HG03108 (cell line): ENCODE results near the gene ADAMTS2.
"Not testable (repeated sequence)": the region's sequence is repeated elsewhere in the genome, so short reads cannot be mapped to it uniquely, and the experiment has no call there.

Source experiments
- ATAC-seq: cut with Tn5 transposase; IDR thresholded peaks from one replicate; pipeline ENCODE4 v1.9.1; 2021; ENCODE audit warnings: moderate library complexity; ENCODE audit not compliant: unreplicated experiment

Gene ADAMTS2

DNA sequence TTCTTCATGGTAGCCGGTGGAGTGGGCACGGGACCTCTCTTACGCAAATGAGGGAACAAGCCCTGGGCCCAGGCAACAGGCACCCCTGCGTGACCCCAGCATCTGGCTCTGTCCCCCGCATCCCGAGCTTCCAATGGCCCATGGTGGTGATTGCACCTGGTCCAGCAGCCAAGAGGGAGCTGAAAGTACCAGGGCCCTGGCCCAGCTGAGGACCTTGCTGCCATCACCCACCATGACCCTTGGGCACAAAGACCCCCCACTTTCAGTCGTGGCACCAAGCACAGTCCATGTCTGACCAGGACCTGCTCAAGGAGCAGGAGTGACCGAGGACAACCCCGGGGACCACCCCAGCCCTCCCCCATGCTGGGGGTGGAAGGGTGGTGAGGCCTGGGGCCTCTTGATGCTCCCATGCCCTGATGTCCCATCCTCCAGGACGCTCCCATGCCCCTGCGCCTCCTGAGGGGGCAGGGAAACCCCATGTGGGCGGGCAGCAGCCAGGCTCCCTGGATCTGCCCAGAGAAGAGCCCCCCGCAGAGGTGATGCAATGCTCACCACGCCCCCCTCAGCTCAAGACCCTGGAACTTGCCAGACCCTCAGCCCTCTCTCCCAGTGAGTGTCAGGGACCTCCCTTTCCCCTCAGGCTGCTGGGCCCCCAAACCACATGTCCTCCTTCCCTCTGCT, 123.9 kb downstream of the ADAMTS2 start:
- ATAC-seq = no peak

DNA sequence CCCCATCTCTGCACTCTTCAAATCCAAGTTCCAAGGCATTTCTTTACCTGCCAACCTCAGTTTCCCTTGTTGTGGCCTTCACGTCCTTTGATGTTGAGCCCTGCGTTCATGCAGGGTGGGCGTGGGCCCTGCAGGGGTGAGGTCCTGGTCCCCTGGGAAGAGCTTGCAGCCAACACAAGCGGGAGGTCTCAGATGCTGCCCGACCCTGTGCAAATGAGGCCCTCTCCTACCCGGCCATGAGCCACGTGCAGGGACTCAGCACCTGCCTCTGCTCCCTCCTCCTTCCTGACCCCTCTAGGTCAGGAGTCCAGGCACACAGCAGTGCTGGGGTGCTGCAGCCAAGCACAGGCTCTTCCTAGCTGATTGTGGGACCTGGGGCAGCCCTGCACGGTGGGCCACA, 124.5 kb downstream of the ADAMTS2 start:
- no peak for ATAC-seq

DNA sequence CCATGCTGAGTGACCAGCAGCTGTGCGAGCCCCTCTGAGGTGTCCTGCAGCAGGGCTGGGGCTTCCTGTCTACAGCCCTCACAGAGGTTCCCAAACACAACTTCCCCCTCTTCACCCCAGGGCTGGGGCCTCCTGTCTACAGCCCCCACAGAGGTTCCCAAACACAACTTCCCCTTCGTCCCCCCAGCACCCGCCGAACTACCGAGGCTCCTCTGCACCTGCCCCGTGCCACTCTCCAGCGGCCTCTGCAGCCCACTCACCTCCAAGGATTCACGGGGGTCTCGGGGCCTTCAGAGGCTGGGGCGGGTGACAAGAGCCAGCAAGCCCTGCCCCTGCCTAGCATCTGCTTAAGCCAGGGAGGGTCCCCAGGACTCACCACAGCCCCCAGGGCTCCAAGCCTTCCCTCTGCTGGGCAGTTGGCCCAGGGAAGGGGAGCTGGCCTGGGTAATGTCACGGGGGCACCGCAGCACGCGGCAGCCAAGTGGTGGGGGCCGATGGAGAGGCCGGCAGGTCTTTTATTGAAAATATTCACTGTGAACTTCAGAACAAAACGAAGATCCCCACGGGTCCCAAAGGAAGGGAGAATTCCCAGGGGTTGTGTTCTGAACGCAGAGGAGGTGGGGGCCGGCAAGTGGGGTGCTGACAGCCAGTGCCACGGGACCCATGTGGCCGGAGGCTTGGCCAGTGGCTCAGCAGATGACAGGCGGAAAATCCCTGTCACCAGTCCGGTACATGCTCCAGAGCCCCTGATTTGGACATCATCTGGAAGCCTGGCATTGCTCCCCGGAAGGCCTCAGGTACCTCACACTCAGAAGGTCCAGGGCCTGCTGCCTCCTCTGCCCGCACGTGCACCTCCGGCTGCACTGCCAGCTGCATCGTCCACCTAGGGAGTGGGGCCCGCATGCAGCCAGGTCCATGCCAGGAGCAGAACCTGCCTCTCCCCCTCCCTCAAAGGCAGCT, 125.3 kb downstream of the ADAMTS2 start:
- ATAC-seq = no peak

DNA sequence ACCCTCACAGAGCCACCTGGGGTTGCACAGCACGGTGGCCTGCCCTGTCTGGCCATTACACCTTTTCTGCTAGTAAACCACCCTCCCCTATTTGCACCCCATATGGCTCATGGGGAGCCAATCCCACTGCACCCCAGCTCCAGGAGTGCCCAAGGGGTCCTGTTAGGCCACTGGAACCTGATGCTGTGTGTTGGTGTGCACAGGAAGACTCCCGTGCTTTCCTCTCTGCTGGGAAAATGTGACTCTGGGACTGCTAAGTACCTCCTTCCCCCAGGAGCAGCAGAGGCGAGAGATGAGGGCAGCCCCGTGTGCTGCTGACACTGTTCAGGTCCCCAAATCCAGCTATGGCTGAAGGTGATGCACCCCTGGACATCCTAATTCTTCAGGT, 126.3 kb downstream of the ADAMTS2 start:
- ATAC-seq = no peak

DNA sequence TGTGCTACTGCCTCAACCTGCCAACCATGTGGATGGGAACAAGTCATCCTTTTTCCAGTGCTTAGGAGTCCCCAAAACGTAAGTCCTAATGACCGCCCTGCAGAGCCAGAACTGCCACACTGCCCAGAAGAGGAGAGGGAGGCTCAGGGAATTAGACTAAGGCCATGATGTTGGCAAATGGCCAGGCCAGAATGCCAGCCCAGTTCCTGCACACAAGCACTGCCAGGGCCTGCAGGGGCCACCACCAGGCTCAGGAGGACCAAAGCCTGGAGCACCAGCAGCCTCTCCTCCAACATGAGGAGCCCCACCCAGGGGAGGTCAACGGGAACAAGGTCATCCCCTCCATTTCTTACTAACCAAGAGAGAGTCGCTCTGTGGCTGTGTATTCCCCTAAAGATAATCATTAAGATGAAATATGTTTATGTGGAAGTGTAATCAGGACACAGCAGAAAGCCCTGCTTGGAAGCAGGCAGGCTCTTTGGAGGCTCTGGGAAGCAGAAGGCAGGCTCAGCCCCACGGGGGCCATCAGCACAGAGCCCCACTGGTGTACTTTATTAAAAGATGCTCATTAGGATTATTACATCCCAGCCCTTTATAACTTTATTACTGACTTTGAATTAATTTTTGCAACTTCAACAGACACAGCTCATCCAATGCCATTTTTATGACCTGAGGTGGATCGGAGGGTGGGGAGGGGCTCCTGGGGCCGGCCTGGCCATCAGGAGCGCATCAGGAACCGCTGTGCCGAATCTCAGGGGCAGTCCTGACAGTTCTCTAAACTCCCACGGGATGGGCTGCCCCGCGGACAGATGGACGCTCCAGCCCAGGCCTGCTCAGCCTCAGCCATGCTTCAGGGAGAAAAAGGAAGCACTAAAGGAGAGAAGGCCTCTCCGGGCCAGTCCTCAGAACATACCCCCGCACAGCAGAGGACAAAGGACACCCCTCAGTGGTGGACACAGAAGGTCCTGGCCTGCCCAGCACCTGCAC, 127.0 kb downstream of the ADAMTS2 start:
- no peak for ATAC-seq

DNA sequence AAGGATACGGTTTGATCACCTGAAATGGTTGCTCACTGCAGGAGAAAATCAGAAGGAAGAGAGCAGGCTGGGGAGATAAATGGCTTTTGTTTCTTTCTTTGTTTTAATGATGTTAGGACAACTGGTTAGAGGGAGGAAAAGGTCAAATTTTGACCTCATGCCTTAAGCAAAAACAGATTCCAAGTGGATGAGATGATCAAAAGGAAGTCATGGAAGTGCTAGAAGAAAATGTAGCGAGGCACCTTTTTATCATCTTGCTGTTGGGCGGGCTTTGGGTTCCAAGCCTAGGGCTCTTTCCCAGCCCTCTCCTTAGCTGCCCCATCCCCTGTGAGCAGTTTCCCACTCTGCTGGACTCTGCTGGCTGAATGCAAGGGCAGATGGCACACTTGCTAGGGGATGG, 127.9 kb downstream of the ADAMTS2 start:
- no peak for ATAC-seq

DNA sequence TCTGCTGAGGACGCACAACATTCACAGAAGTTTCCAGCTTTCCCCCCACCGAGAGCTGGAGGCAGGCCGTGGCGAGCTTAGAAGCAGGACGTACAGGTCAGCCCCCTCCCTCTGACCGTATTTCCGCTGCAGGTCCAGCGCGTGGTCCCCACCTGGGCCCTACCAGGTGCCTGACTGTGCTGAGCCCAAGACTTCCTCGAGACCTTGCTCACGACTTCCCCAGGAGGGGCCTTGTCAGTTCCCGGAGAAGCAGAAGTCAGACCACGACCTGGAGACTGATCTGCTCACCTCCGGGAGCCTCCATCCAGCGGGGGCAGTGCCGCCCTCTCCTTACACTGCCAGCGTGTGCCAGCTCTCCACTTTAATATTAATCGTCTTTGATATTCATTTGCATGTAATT, 128.9 kb downstream of the ADAMTS2 start:
- not testable (repeated sequence) for ATAC-seq

DNA sequence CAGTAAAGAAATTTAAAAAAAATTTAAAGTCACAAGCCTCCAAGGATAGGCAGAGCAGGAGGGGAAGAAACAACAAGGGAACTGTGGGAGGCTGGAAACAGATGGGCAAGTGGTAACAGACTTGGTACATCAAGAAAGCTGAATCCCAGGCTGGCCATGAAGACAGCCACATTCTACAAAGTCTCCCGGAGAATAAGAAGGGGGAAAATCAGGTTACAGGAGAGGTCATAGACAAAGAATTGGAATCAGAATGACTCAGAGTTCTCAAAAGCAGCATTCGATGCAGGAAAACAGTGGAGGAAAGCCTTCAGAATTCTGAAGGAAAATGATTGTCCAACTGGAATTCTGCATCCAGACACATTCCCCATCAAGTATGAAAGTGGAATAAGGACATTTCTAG, 129.7 kb downstream of the ADAMTS2 start:
- no peak for ATAC-seq

DNA sequence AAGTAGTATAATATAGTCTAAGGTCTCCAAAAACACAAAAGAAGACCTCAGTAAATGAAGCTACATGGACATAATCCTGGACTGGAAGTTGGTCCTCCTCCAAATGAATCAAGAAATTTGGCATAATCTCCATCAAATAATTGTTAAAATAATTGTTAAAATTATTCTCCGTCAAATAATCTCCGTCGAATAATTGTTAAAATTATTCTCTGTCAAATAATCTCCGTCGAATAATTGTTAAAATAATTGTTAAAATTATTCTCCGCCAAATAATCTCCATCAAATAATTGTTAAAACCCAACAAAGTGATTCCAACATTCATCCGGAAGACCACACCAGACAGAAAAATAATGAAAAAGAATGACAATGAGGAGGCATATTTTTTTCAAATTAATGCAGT, 130.6 kb downstream of the ADAMTS2 start:
- no peak for ATAC-seq

DNA sequence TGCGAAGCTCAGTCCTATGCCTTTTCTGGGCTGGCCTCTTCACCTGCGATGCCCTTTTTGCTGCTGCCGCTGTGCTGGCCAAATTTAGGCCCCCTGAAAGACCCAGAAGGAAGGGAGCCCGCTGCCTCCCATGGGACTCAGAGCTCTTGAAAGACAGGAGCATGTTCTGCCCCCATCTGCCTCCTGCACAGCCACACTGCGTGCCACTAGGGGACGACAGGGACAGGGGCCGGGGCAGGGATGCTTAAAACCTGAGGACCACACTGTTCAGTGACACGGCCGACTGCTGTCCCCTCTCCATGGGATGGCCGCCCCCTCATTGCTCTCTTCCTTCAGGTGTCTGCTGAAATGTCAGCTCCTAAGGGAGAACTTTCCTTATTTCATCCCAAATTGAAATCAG, 132.4 kb downstream of the ADAMTS2 start:
- ATAC-seq = no peak

DNA sequence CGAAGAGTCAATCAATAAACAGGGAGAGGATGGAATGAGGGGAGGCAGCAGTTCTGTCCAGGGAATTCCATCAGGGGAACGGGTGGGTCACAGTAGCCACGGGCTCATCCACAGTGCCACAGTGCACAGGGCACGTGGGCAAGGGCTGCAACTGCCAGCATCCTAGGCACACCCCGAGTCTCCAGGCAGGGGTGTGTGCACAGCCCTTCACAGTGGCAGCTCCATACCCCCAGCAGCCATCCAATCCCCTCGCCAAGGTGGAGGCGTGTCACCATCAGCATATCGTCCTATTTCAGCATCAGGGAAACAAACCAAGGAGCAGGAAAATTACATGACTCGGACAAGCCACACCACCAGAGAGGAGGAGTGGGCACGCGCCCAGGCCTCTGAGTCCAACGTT, 133.6 kb downstream of the ADAMTS2 start:
- ATAC-seq = no peak

DNA sequence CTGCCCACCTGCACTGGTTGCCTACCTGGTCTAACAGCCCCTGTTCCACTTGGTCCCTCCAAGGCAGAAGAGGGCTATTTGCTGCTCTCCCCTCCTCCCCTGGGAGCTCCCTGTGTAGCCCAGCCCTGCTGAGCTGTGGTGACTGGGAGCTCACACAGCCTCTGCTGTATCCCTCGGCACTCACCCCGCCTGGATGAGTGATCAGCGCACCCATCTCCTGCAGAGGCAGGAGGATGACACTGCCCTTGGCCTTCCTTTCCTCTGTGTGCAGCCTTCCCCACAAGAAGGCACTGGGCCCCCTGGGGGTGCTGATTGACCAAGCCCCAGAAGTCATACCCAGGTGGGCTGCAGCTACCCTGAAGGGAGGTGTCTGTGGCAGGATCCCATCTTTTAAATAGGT, 134.2 kb downstream of the ADAMTS2 start:
- no peak for ATAC-seq

DNA sequence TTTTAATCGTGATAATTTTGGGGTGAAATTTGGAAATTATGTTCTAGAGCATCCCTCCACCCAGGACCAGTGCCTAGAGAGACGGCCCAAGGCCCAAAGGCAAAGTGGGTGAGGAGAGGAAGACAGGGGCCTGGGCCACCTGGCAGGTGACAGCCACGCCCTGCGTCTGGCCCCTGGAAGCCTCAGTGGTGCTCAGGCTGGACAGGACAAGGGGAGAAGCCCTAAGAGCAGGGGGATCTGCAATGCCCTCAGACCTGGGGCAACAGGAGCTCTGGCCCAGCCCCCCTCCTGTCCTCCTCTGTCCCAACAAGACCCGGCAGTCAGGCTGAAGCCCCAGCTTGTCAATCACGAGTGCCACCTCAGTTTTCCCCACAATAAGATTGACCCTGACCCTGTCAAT, 134.8 kb downstream of the ADAMTS2 start:
- ATAC-seq = no peak

DNA sequence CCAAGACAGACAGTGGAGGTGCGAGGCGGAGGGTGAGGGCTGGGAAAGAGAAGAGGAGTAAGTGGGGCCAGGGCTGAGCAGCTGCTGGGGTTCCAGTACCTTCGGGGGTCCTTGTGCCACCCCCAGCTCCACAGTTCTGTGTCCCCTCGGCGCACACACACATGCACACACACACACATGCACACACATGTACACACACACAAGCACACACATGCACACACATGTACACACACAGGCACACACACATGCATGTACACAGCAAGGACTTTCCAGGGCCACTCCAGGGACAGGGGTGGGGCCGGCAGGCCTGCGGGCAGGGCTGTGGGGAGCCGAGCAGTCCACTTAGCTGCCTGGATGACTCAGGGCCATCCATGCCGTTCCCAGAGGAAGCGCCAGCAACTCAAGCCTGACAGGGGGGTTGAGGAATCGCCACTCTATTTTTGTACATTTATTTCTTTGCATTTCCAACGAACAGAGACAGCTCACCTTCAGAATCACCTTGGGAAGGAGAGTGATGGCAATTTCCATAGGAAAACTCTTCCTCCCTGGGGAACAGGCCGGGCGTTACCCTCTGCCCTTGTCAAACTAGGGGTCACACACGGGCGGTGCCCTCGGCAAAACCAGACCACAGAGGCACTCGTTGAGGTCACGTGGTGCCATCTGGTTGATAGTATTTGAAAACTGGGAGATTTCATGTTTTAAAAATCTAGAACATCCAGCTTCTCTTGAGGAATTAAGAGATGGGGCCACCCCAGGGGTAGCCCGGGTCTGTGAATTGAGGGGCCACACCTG, 135.7 kb downstream of the ADAMTS2 start:
- no peak for ATAC-seq

DNA sequence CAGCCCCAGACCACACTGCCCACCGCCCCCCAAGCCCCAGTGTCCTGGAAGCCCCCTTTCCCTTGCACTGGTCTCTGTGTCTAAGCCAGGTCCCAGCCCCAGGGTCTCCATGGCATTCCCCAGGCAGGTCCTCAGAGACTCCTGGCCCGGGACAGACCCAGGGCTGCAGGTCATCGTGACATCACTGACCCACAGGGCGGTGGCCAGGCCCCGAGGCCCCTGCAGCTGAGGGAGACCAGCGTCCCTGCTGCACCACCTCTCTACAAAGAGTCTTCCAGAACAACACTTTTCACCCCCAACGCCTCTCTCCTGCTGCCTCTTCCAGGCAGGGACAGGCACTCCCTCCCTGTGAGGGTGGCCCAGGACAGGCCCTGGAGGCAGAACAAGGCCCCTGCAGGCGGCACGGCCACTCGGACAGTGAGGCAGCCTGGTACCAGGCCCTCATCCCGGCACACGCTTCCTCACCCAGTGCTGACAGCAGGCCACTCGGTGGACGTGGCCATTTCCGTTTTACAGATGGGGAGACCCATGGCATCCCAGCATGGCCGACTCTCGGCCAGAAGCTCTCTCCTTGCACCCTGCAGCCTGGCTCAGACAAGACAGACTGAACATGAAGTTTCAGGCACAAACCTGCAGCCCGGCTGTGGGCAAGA, 136.4 kb downstream of the ADAMTS2 start:
- ATAC-seq = no peak

DNA sequence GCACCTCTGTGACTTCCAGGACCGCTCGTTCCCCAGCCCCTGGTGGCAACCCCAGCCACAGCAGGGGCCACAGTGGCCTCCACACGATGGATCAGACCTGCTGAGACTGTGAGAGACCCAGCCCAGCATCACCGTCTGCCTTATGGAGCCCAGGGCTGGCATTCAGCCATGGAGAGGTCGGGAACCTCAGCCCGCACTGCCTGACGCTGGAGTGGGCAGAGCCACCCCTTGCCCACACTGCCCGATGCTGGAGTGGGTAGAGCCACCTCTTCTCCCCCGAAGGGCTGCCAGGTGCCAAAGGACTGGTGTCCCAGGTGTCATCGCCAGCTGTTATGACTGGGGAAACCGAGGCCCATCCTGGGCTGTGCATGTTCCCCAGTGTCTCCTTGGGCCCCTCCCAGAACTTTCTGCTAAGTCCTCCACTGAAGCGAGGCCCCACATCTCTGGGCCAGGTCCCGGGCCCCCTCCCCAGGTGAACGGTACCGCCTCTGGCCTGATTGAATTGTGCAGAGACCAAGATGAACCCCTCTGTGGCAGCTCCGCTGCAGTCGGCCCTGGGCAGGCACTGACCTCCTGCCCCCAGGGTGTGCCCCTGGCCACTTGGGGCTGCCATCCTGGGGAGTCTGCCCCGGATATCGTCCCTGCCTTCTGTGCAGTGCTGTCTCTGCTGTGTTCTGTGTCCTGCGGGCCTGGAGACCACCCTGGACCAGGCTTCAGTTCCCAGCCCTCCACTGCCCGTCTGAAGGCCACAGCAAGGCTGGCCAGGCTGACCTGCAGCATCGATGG, 137.1 kb downstream of the ADAMTS2 start:
- no peak for ATAC-seq

DNA sequence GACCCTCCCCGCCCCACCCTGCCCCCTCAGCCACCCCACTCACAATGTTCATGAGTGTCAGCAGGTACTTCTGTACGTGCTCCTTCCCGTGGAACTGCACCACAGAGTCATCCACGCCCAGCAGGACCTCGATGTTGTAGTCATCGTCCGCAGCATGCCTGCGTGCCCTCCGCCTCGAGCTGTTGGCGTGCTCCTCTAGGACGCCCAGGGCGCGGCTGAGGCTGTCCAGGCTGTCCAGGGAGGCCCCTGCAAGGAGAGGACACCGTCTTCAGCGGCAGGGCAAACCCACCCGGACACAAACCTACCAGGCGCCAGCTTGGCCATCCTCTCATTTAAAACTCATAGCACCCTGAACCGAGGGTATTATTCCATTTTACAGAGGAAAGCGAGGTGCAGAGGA, 137.8 kb downstream of the ADAMTS2 start:
- no peak for ATAC-seq

DNA sequence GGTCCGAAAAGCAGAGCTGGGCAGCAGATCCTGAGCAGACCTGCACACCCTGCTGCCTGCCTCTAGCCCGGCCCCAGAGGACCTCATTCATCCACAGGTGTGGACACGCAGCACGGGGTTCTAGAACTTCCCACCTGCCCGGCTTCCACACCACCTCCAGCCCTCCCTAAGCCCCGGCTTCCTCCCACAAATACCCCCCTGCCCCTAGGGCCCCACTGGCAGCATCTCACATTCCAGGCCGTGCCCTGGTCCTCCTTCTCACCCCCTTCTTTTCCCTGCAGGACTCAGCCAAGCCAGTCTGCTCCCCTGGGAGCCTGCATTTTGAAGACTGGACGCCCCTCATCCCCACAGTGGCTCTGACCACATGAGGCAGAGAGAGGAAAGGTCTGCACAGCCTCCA, 138.9 kb downstream of the ADAMTS2 start:
- no peak for ATAC-seq

DNA sequence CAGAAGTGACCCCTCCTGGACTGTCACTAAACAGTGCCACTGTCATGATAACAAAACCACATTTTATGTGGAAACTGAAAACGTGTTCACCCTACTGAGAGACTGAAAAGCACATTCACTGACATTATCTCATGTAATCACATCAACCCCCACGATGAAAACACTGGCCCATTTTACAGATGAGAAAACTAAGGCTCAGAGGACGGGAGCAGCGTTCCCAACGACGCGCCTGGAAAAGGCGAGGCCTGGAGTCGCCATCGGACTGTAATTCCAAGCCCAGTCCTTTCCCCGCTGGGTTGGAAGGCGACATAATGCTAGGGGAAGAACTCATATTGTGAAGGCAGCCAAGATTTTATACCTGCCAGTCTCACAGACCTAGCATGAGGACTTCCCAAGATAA, 140.0 kb downstream of the ADAMTS2 start:
- ATAC-seq = no peak
